LNCaP clone FGC (cell line): ENCODE data around the gene DSEL.

Source experiments
- DNase-seq: peaks from one replicate; pipeline ENCODE4 v3.0.0-alpha.2; 2011; ENCODE audit warnings: low read depth
- H3K4me3 ChIP-seq: 2 replicates; pipeline ENCODE4 v1.5.1; 2011; ENCODE audit warnings: mild to moderate bottlenecking, low read depth, low read length, control low read depth
- CTCF ChIP-seq: IDR thresholded peaks from 2 replicates; pipeline ENCODE4 v1.5.1; 2012; ENCODE audit warnings: mild to moderate bottlenecking; ENCODE audit not compliant: control insufficient read depth, insufficient read depth; ENCODE audit errors: extremely low read depth

The DSEL gene

DNA sequence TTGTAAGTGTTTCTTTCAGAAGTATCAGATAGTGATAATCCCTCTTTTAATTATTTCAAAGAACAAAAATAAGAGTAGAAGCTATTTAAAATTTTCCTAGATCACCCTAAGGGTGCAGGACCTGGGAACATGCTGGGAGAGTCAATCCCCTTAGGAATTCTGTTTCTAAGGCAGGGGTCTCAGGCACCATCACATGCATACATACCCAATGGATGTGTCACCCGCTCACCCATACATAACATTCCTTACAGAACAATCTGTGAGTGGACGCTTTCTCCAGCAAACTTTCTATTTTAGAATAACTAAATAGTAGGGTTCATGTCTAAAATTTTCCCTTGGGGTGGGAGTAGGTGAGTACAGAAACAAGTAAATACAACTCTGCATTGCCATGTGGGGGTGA, 8.4 kb downstream of the DSEL start:
- TF ChIP-seq CTCF = no peak
- H3K4me3 ChIP-seq = no peak overlapping the region
- no peak for DNase-seq

- no peak for DNase-seq
- H3K4me3 ChIP-seq = no peak overlapping the region
Observed at GRCh38 chr18:67504739-67505138, 11.8 kb downstream of the DSEL start.

DNA sequence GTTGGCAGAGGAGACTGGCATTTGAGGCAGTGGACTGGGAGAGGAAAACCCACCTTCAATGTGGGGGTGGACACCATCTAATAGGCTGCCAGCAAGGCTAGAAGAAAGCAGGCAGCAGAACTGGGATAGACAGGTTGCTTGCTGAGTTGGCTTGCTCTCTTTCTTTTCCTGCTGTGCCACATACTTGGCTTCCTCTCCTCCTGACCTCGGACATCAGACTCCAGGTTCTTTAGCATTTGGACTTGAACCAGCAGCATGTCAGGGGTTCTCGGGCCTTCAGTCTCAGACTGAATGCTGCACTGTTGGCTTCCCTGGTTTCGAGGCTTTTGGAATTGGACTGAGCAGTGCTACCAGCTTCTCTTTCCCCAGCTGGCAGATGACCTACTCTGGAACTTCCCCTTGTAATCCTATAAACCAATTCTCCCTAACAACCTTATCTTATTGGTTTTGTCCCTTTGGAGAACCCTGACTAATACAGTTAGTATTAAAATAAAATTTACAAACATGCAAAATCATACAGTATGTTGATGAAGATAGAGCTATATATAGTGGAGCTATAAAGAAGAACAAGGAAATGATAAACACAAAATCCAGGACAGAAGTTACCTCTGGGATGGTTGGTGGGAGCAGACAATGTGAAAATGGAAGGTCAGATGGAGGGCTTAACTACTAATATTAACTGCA, 15.9 kb downstream of the DSEL start:
- no peak for TF ChIP-seq CTCF
- no peak overlapping the region for H3K4me3 ChIP-seq
- DNase-seq = no peak

More at GRCh38 chr18:67504739-67505138, 11.8 kb downstream of the DSEL start:
- no peak for TF ChIP-seq CTCF

- DNase-seq = no peak
- H3K4me3 ChIP-seq = no peak overlapping the region
- TF ChIP-seq CTCF = no peak
Observed at GRCh38 chr18:67496469-67496868, 20.1 kb downstream of the DSEL start.

DNA sequence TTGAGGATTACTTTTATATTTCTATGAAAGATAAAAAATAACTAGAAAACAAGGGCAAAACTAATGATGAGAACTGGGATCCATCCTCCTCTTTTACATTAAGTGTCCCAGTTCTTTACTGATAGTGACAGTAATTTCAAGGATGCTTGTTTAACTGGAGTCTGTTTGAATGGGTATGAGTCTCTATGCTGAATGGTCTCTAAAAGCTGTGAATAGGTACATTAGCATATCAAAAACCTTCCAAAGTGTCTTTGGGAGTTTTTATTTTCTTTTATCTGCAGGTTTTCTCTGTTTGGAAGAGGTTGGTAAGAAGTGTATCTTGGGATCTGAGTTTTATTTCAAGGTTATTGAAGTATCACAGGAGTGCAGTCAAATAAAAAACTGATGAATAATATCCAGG, 30.0 kb downstream of the DSEL start:
- TF ChIP-seq CTCF = no peak
- no peak overlapping the region for H3K4me3 ChIP-seq
- DNase-seq = no peak

DNA sequence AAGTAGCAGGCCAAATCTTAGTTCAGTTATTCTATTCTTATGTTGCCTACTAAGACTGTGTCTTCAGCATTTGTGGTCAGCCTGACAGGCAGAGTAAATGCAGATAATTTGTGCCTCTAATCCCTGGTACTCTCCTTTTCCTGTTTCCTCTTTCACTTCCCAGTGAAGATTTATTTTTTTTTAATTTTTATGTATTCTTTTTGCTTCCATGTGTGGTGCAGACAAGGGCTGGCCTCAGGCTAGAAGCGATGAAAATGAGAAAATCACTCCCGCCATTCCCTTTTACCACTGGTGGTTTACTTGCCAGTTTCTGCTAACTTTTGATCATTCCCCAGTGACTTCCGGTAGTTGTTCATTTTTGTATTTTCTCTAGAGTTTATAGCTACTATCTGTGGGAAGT, 30.9 kb downstream of the DSEL start:
- no peak for TF ChIP-seq CTCF

GRCh38 chr18:67484458-67484857, 32.1 kb downstream of the DSEL start:
- no peak for DNase-seq
- no peak overlapping the region for H3K4me3 ChIP-seq
- no peak for TF ChIP-seq CTCF

More for the DNA sequence above, 30.9 kb downstream of the DSEL start:
- no peak overlapping the region for H3K4me3 ChIP-seq
- DNase-seq = no peak
